ENCODE data around the gene HORMAD1.

The HORMAD1 gene

DNA sequence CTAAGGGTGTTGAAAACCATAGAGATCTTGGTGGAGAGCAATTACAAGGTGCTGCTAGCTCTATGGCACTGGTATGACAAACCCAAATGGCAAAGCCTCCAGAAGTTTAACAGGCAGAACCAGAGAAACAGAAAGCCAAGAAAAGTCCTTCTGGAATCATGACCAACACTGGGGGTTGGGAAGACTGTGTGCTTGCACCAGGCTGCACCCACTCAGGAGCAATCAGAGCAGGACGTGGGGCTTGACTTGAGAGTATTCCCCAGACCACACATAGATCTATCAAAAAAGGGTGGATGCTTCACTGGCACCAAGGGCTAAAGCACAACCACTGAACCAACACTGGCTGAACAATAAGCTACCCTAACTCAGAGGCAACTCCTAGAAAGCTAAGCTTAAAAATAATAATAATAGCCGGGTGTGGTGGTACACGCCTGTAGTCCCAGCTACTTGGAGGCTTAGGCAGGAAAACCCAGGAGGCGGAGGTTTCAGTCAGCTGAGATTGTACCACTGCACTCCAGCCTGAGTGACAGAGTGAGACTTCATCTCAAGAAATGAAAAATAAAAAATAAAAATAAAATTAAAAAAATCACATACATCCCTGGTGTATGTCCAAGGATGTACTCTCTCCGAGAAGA lies 71.1 kb downstream of the HORMAD1 start:
- TF ChIP-seq POLR2AphosphoS5 (IDR thresholded peaks at IDR 0.05; ENCODE audit: low read depth) (no peak), GABPA (IDR thresholded peaks at IDR 0.05; ENCODE audit: low read depth) (no peak), SPI1 (IDR thresholded peaks at IDR 0.05; ENCODE audit: borderline replicate concordance, low read depth) (no peak)
- TF ChIP-seq, protein P1, sequence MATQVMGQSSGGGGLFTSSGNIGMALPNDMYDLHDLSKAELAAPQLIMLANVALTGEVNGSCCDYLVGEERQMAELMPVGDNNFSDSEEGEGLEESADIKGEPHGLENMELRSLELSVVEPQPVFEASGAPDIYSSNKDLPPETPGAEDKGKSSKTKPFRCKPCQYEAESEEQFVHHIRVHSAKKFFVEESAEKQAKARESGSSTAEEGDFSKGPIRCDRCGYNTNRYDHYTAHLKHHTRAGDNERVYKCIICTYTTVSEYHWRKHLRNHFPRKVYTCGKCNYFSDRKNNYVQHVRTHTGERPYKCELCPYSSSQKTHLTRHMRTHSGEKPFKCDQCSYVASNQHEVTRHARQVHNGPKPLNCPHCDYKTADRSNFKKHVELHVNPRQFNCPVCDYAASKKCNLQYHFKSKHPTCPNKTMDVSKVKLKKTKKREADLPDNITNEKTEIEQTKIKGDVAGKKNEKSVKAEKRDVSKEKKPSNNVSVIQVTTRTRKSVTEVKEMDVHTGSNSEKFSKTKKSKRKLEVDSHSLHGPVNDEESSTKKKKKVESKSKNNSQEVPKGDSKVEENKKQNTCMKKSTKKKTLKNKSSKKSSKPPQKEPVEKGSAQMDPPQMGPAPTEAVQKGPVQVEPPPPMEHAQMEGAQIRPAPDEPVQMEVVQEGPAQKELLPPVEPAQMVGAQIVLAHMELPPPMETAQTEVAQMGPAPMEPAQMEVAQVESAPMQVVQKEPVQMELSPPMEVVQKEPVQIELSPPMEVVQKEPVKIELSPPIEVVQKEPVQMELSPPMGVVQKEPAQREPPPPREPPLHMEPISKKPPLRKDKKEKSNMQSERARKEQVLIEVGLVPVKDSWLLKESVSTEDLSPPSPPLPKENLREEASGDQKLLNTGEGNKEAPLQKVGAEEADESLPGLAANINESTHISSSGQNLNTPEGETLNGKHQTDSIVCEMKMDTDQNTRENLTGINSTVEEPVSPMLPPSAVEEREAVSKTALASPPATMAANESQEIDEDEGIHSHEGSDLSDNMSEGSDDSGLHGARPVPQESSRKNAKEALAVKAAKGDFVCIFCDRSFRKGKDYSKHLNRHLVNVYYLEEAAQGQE (IDR thresholded peaks at IDR 0.05; ENCODE audit: insufficient replicate concordance, low read depth) = no peak
- TF ChIP-seq, protein P2, sequence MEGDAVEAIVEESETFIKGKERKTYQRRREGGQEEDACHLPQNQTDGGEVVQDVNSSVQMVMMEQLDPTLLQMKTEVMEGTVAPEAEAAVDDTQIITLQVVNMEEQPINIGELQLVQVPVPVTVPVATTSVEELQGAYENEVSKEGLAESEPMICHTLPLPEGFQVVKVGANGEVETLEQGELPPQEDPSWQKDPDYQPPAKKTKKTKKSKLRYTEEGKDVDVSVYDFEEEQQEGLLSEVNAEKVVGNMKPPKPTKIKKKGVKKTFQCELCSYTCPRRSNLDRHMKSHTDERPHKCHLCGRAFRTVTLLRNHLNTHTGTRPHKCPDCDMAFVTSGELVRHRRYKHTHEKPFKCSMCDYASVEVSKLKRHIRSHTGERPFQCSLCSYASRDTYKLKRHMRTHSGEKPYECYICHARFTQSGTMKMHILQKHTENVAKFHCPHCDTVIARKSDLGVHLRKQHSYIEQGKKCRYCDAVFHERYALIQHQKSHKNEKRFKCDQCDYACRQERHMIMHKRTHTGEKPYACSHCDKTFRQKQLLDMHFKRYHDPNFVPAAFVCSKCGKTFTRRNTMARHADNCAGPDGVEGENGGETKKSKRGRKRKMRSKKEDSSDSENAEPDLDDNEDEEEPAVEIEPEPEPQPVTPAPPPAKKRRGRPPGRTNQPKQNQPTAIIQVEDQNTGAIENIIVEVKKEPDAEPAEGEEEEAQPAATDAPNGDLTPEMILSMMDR (IDR thresholded peaks at IDR 0.05; ENCODE audit: insufficient read depth, low read length) = no peak
- Histone ChIP-seq H3K4me3 (replicated peaks; ENCODE audit: insufficient read depth, low read length) (no peak overlapping the region), H3K27ac (replicated peaks) (no peak overlapping the region), H3K27me3 (ENCODE audit: insufficient read depth, poor library complexity, severe bottlenecking) (no peaks in the 10 kb centered on the region)
- DNase-seq (ENCODE audit: low read depth in 1 of 2, low spot score in 1 of 2) = no peak
